DMS53 (cell line): Measurements from ENCODE around the gene CASP1.
"Not testable (repeated sequence)": the region's sequence is repeated elsewhere in the genome, so short reads cannot be mapped to it uniquely, and the experiment has no call there.

ENCODE experiments used
- DNase-seq: peaks from one replicate; lab custom pipeline; 2025; lab: John Stamatoyannopoulos, UW

CASP1 gene

GRCh38 chr11:105045676-105046296 is 10.8 kb upstream of the CASP1 start:
- DNase-seq = no peak

- DNase-seq = not testable (repeated sequence)
These were observed 9.9 kb upstream of the CASP1 start, which contains the start of gene CARD16 for GRCh38 chr11:105044557-105045524. Gene CARD16 (minus strand): TSS chr11:105045335. CDS start chr11:105045297, 38 bp downstream.

- DNase-seq = no peak
These were observed 7.2 kb upstream of the CASP1 start for GRCh38 chr11:105042178-105042577.

GRCh38 chr11:105040703-105041102 is 5.8 kb upstream of the CASP1 start:
- no peak for DNase-seq

GRCh38 chr11:105034388-105034787 is 556 bp downstream of the CASP1 start:
- not testable (repeated sequence) for DNase-seq

GRCh38 chr11:105033781-105034180 is 1.2 kb downstream of the CASP1 start:
- no peak for DNase-seq

GRCh38 chr11:105033343-105033742 is 1.6 kb downstream of the CASP1 start:
- DNase-seq = no peak

- DNase-seq = no peak
These were observed 2.4 kb downstream of the CASP1 start for GRCh38 chr11:105032495-105032894.

- DNase-seq = no peak
These were observed 7.3 kb downstream of the CASP1 start for GRCh38 chr11:105027678-105028077.

GRCh38 chr11:105024394-105024793 is 10.6 kb downstream of the CASP1 start:
- DNase-seq = no peak

- DNase-seq = peak; percentile 5
These were observed 11.9 kb downstream of the CASP1 start, which contains the start of gene CASP5 for GRCh38 chr11:105023003-105023402. Gene CASP5 (minus strand): TSS chr11:105023168. CDS start chr11:105023136, 32 bp downstream.

- DNase-seq = no peak
These were observed 12.4 kb downstream of the CASP1 start for GRCh38 chr11:105022527-105022926.

GRCh38 chr11:105007463-105007862 is 27.5 kb downstream of the CASP1 start:
- DNase-seq = no peak

GRCh38 chr11:105005451-105005845 is 29.5 kb downstream of the CASP1 start:
- DNase-seq = no peak

- DNase-seq = no peak
These were observed 30.9 kb downstream of the CASP1 start for GRCh38 chr11:105004021-105004420.

GRCh38 chr11:105003151-105003550 is 31.8 kb downstream of the CASP1 start:
- no peak for DNase-seq

- peak; percentile 24 for DNase-seq
These were observed 34.1 kb downstream of the CASP1 start for GRCh38 chr11:105000797-105001196.

GRCh38 chr11:105000167-105000566 is 34.8 kb downstream of the CASP1 start:
- DNase-seq = peak; percentile 67

GRCh38 chr11:104999721-105000120 is 35.2 kb downstream of the CASP1 start:
- DNase-seq = peak; percentile 29

GRCh38 chr11:104997288-104997687 is 37.7 kb downstream of the CASP1 start:
- DNase-seq = peak; percentile 5

GRCh38 chr11:104995001-104995408 is 39.9 kb downstream of the CASP1 start:
- DNase-seq = peak; percentile 97

- DNase-seq = no peak
These were observed 42.2 kb downstream of the CASP1 start for GRCh38 chr11:104992781-104993180.

GRCh38 chr11:104991994-104992393 is 43.0 kb downstream of the CASP1 start:
- DNase-seq = no peak
